Measurements from ENCODE around the gene WIF1. TPM values are rescaled to one million over a fixed set of nuclear protein-coding genes. Genes with fewer than 3 reads are reported as not detected.

Gene WIF1
- total RNA-seq, 4 donors from 2014 or later = 0.85 TPM; not detected in 3

DNA sequence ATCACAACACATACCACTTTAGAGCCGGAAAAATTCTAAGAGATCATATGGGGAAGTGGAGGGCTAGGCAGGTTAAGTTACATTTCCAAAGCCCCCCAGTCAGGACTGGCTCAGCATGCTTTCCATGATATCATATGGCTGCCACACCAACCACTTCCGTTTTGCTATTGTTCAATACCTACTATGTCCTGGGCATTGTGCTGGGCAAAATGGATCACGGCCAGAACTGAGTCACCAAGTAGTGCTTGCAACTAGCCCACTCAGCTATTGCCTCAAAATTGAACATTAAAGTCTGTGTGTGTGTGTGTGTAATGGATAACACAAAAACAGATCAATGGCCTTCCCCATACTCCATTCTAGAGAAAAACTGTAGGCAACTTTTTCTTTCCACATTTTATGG is 22.7 kb downstream of the WIF1 start:
- TF ChIP-seq, protein P1, sequence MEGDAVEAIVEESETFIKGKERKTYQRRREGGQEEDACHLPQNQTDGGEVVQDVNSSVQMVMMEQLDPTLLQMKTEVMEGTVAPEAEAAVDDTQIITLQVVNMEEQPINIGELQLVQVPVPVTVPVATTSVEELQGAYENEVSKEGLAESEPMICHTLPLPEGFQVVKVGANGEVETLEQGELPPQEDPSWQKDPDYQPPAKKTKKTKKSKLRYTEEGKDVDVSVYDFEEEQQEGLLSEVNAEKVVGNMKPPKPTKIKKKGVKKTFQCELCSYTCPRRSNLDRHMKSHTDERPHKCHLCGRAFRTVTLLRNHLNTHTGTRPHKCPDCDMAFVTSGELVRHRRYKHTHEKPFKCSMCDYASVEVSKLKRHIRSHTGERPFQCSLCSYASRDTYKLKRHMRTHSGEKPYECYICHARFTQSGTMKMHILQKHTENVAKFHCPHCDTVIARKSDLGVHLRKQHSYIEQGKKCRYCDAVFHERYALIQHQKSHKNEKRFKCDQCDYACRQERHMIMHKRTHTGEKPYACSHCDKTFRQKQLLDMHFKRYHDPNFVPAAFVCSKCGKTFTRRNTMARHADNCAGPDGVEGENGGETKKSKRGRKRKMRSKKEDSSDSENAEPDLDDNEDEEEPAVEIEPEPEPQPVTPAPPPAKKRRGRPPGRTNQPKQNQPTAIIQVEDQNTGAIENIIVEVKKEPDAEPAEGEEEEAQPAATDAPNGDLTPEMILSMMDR (IDR thresholded peaks at IDR 0.05) = no peak
- no peak for TF ChIP-seq POLR2A (IDR thresholded peaks at IDR 0.05)
- Histone ChIP-seq H3K27ac (no peak overlapping the region), H3K4me1 (no peaks in the 10 kb centered on the region), H3K36me3 (no peaks in the 10 kb centered on the region), H3K4me3 (no peak overlapping the region), H3K9me3 (no peaks in the 10 kb centered on the region), H3K27me3 (no peaks in the 10 kb centered on the region)
- DNase-seq = no peak

DNA sequence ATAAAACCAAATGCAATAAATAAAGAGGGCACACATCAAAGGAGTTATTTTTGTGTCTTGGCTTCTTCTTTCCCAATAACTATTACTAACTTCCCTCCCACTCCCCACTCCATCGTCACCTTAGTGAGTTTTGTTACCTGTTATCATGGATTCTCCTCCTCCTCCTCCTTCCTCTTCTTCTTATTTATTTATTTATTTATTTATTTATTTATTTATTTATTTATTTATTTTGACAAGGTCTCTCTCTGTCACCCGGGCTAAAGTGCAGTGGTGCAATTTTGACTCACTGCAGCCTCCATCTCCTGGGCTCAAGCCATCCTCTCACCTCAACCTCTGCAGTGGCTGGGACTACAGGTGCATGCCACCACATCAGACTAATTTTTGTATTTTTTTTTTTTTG is 26.4 kb downstream of the WIF1 start:
- Histone ChIP-seq H3K4me3 (no peak overlapping the region), H3K9me3 (no peaks in the 10 kb centered on the region), H3K27ac (no peak overlapping the region), H3K4me1 (no peaks in the 10 kb centered on the region), H3K27me3 (no peaks in the 10 kb centered on the region), H3K36me3 (no peaks in the 10 kb centered on the region)
- DNase-seq = no peak
- TF ChIP-seq, protein P1 (IDR thresholded peaks at IDR 0.05) = no peak
- no peak for TF ChIP-seq POLR2A (IDR thresholded peaks at IDR 0.05)

DNA sequence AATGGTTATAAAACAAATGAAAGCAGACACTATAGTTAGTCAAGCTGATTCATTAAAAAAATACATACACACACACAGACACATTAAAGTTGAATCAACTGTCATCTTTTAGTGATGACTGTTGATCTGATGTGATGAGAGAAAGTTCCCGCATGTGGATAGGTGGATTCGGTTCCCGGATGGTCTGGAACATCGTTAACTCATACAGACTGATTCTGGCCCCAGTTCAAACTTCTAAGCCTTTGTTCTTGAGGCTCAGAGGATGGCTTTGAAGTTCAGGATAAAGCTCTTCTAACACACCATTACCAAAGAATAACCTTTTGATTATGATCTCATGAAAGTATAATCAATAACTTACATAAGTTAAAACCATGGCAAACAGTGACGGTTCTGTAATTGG is 27.5 kb downstream of the WIF1 start:
- no peak overlapping the region for H3K4me3 ChIP-seq
- H3K4me1 ChIP-seq = no peaks in the 10 kb centered on the region
- DNase-seq = no peak
- no peaks in the 10 kb centered on the region for H3K9me3 ChIP-seq
- H3K27ac ChIP-seq = no peak overlapping the region
- no peaks in the 10 kb centered on the region for H3K36me3 ChIP-seq
- TF ChIP-seq, protein P1 (IDR thresholded peaks at IDR 0.05) = no peak
- no peak for TF ChIP-seq POLR2A (IDR thresholded peaks at IDR 0.05)
- no peaks in the 10 kb centered on the region for H3K27me3 ChIP-seq

DNA sequence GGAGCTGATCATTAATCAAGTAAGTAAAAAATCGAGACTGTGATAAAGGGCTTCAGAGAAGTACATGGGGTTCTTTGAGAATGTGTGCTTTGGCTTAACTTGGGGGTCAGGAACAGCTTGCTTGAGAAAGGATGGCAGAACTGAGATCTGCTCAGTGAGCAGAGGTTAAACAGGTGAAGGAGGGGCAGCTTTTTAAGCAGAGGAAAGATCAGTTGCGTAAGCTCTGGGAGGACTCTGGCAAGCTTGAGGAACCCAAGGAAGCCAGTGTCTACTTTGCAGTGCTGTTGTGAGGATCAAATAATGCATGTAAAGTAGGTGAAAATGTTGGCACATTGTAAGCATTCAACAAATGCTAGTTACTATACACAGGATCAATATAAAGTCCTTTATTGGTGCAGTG is 30.6 kb downstream of the WIF1 start:
- Histone ChIP-seq H3K4me3 (no peak overlapping the region), H3K27me3 (no peaks in the 10 kb centered on the region), H3K36me3 (no peaks in the 10 kb centered on the region), H3K9me3 (no peaks in the 10 kb centered on the region), H3K27ac (no peak overlapping the region), H3K4me1 (no peaks in the 10 kb centered on the region)
- DNase-seq = no peak
- TF ChIP-seq POLR2A (IDR thresholded peaks at IDR 0.05) = no peak
- TF ChIP-seq, protein P1 (IDR thresholded peaks at IDR 0.05) = no peak

DNA sequence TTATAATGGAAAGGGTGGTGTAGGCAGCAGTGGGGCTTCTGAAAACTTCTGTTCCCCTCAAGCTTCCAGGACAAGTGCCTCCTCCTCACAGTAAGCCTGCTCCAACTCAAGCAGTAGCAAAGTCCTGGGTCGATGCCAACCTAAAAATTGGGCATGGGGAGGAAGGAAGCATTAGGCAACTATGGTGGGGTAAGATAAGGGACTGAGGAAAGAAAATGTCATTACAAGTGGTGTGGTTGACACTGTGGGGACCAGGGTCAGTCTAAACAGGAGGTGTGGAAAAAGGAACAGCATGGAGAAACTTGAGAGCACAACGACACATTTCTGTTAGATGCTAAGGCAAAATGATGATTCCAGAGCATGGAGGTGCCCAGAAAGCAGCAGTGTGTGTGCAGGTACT is 34.9 kb downstream of the WIF1 start:
- Histone ChIP-seq H3K27ac (no peak overlapping the region), H3K9me3 (no peaks in the 10 kb centered on the region), H3K4me3 (no peak overlapping the region), H3K36me3 (no peaks in the 10 kb centered on the region), H3K4me1 (no peaks in the 10 kb centered on the region), H3K27me3 (no peaks in the 10 kb centered on the region)
- no peak for DNase-seq
- TF ChIP-seq POLR2A (IDR thresholded peaks at IDR 0.05) = no peak
- TF ChIP-seq, protein P1 (IDR thresholded peaks at IDR 0.05) = no peak

DNA sequence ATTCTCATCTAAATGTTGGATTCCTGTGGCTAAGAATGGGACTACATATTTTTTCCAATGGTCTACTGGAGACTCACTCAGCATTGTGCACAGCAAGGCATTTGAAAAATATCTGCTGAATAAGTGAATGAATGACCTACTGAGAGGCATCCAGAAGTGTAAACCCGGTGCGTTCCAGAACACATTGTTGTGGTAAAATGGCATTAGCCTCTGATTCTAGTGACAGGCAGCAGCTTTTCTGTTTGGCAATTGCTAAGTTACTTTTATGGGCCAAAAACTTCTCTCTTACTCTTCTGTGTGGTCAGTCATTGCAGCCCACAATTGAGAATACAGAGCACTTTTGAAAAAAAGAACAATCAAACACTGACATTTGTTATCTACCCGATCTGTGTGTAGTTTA is 36.5 kb downstream of the WIF1 start:
- Histone ChIP-seq H3K4me1 (no peaks in the 10 kb centered on the region), H3K36me3 (no peaks in the 10 kb centered on the region), H3K27me3 (no peaks in the 10 kb centered on the region), H3K9me3 (no peaks in the 10 kb centered on the region), H3K27ac (no peak overlapping the region), H3K4me3 (no peak overlapping the region)
- TF ChIP-seq, protein P1 (IDR thresholded peaks at IDR 0.05) = no peak
- no peak for TF ChIP-seq POLR2A (IDR thresholded peaks at IDR 0.05)
- DNase-seq = no peak

All from Peyer's patch (tissue), 4 donors.